Cardiac muscle cell (in vitro differentiated cells and primary cell): ENCODE results near the gene PRR30. TPM values are rescaled to one million over a fixed set of nuclear protein-coding genes. Genes with fewer than 3 reads are reported as not detected.
"Not testable (repeated sequence)": the region's sequence is repeated elsewhere in the genome, so short reads cannot be mapped to it uniquely, and the experiment has no call there.

Experiments
- DNase-seq, 2 donors: peaks; one replicate each; pipeline versions ENCODE4 v3.0.0 to v3.0.0-alpha.2; 2010 to 2017; ENCODE audit warnings: low read depth in 1 of 2, low spot score in 1 of 2
- H3K27ac ChIP-seq: fragments of 200-600 bp; sonication (generic); 2 replicates; pipeline ENCODE4 v1.5.1; 2016
- H3K27me3 ChIP-seq: fragments of 200-600 bp; sonication (generic); 2 replicates; pipeline ENCODE4 v1.6.0; 2016; ENCODE audit warnings: control low read depth
- H3K36me3 ChIP-seq: fragments of 200-600 bp; sonication (generic); 2 replicates; pipeline ENCODE4 v1.5.1; 2016; ENCODE audit warnings: control low read depth
- H3K4me1 ChIP-seq: fragments of 200-600 bp; sonication (generic); 2 replicates; pipeline ENCODE4 v1.8.1; 2017; ENCODE audit warnings: low read depth, mild to moderate bottlenecking, mixed run types
- H3K4me3 ChIP-seq: fragments of 200-600 bp; sonication (generic); 2 replicates; pipeline ENCODE4 v1.5.1; 2016; ENCODE audit warnings: mild to moderate bottlenecking
- H3K9me3 ChIP-seq: fragments of 200-600 bp; sonication (generic); 2 replicates; pipeline ENCODE4 v1.5.1; 2017; ENCODE audit warnings: low read depth, mild to moderate bottlenecking, control low read depth
- polyA plus RNA-seq: library from polyadenylated mRNA; unstranded; fragments of >200 nt; fragmentation: Nextera tagmentation; extraction: Ambion mirVana; gene quantifications from 2 replicates; pipeline ENCODE4 v1.2.1, GENCODE V29; 2016
- total RNA-seq: library from RNA; depleted of rRNA; stranded (reverse); fragments of >200 nt; gene quantifications from 2 replicates; pipeline ENCODE4 v1.2.3, GENCODE V29; 2016
- TF ChIP-seq, protein P1 (sequence below): IDR thresholded peaks from 2 replicates; pipeline ENCODE4 v1.5.1; 2012; ENCODE audit warnings: low read depth, mild to moderate bottlenecking, low read length

The PRR30 gene
- total and polyA plus RNA-seq, 2 experiments from 2014 or later: not detected

DNA sequence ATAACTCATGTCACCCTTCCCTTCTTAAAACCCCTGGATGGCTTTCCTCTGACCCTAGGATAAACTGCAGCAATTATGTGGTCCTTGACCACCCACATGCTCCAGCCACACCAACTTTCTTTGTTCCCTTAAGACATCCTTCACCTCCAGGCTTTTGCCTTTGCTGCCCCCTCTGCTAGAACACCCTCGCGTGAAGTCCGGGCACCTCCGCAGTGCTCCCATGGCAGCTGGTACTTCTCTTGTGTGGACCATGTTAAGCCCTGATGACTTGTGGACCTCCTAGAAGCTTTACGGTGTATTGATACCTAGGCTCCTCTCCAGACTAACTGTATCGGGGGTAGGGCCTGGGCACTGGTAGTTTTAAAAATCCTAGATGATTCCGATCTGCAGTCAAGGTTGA lies 16.4 kb downstream of the PRR30 start:
- Histone ChIP-seq H3K27ac (no peak overlapping the region), H3K27me3 (peaks cover 57% of the 10 kb centered on the region), H3K4me1 (no peaks in the 10 kb centered on the region), H3K9me3 (no peaks in the 10 kb centered on the region), H3K36me3 (no peaks in the 10 kb centered on the region), H3K4me3 (no peak overlapping the region)
- TF ChIP-seq, protein P1, sequence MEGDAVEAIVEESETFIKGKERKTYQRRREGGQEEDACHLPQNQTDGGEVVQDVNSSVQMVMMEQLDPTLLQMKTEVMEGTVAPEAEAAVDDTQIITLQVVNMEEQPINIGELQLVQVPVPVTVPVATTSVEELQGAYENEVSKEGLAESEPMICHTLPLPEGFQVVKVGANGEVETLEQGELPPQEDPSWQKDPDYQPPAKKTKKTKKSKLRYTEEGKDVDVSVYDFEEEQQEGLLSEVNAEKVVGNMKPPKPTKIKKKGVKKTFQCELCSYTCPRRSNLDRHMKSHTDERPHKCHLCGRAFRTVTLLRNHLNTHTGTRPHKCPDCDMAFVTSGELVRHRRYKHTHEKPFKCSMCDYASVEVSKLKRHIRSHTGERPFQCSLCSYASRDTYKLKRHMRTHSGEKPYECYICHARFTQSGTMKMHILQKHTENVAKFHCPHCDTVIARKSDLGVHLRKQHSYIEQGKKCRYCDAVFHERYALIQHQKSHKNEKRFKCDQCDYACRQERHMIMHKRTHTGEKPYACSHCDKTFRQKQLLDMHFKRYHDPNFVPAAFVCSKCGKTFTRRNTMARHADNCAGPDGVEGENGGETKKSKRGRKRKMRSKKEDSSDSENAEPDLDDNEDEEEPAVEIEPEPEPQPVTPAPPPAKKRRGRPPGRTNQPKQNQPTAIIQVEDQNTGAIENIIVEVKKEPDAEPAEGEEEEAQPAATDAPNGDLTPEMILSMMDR: no peak
- no peak for DNase-seq

DNA sequence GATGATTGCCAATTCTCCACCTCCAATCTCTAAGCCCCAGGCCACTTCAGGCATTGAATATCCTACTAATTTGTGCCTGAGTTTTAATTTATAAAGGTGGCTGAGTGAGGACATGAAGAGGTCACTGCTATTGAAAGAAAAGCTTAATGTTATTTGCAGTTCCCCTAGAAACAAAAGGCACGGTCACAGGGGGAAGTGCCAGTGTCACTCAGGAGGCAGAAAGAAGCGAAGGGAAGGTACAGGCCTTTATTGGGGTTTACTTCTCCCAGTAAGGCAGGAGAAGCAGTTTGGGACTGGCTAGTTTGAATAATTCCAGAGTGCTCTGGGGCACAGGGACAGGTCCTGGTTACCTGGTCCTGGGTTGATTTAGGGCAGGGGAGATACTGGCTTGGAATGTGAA lies 17.3 kb downstream of the PRR30 start:
- H3K4me3 ChIP-seq: no peak overlapping the region
- no peaks in the 10 kb centered on the region for H3K9me3 ChIP-seq
- H3K27ac ChIP-seq: no peak overlapping the region
- no peaks in the 10 kb centered on the region for H3K4me1 ChIP-seq
- TF ChIP-seq, protein P1: no peak
- peaks cover 66% of the 10 kb centered on the region for H3K27me3 ChIP-seq
- DNase-seq: no peak
- H3K36me3 ChIP-seq: no peaks in the 10 kb centered on the region

DNA sequence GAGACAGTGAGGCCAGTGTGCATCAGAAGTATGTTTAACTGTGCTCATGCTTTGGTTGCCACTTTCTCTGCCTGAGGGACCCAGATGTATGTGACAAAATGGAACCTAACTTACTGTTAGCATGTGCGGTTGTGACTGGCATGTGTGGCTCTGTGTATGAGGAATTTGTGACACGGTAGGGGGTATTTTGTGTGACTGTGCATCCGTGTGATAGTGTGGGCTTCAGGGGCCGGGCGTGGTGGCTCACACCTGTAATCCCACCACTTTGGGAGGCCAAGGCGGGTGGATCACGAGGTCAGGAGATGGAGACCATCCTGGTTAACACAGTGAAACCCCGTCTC lies 19.9 kb downstream of the PRR30 start:
- H3K4me1 ChIP-seq, H3K9me3 ChIP-seq, H3K27ac ChIP-seq, DNase-seq, H3K36me3 ChIP-seq: not testable (repeated sequence)
- peak overlapping the region; percentile 26 for H3K4me3 ChIP-seq
- peaks cover 82% of the 10 kb centered on the region for H3K27me3 ChIP-seq

DNA sequence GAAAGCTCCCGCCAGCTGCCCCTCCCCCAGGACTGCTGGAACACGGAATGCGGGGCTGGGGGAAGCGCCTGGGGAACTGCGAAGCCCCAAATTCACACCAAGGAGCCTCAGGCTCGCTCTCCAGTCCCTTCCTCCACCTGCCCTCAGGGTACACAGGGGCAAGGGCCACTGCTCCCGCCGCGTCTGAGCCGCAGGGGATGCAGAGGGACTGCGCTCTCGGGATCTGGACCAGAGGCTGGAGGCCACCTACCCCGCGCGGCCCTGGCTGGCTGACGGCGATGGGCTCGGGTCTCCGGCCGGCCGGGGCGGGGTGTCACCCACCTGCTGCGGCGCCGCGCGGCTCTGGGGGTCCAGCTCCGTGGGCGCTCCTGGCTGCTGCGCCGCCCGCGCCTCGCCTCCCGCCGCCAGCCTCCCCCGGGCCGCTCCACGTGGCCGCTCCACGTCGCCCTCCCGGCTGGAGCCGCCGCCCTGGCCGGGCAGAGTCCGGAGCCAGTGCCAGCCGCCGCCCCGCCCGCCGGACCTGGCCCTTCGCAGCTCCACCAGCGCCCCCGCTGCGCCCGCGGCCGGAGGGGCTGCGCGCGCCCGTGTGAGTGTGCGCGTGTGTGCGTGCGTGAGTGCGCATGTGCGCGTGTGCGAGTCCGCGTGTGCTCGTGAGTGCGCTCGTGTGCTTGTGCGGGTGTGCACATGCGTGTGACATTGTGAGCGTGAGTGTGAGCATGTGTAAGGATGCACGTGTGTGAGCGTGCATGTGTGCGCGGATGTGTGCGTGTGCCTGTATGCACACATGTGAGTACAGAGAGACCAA lies 20.5 kb downstream of the PRR30 start, which contains the start of gene CGREF1:
CGREF1 (minus strand) TSS at position 604 of the 805 bp plus-strand sequence. CDS start 14,762 bp downstream, outside the sequence.
- Histone ChIP-seq H3K9me3 (no peaks in the 10 kb centered on the region), H3K4me1 (no peaks in the 10 kb centered on the region), H3K27ac (no peak within 1 kb of the TSS), H3K27me3 (peaks cover 82% of the 10 kb centered on the region), H3K36me3 (no peaks in the 10 kb centered on the region), H3K4me3 (peak within 1 kb of the TSS; percentile 26)
- DNase-seq: peak; percentile 12 to 31
- TF ChIP-seq, protein P1: no peak

DNA sequence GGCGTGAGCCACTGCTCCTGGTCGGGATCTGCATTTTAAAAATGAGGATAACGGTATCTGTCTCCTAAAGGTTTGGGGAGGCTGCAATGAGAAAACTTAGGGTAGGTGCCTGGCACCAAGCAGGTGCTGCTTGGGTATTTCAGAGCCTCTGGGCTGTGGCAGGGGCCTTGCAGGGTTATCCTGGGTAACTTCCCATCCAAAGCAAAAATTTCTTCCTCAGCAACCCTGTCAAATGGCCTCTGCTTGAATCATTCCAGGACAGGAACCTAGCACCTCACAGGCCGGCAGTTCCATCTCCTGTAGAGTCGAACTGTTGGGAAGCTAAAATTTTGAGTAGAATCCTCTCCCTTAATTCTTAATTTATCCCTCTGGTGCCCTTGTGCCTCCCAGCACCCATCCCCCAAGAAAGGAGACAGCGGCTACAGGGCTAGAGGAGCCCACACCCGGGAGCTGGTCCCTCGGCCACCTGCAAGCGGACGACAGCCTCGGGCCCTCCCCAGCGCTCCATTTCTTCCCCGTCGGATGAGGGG lies 21.1 kb downstream of the PRR30 start:
- H3K9me3 ChIP-seq: no peaks in the 10 kb centered on the region
- no peaks in the 10 kb centered on the region for H3K4me1 ChIP-seq
- peak overlapping the region; percentile 26 for H3K4me3 ChIP-seq
- H3K27me3 ChIP-seq: peaks cover 78% of the 10 kb centered on the region
- TF ChIP-seq, protein P1: no peak
- H3K27ac ChIP-seq: no peak overlapping the region
- no peaks in the 10 kb centered on the region for H3K36me3 ChIP-seq
- no peak for DNase-seq

DNA sequence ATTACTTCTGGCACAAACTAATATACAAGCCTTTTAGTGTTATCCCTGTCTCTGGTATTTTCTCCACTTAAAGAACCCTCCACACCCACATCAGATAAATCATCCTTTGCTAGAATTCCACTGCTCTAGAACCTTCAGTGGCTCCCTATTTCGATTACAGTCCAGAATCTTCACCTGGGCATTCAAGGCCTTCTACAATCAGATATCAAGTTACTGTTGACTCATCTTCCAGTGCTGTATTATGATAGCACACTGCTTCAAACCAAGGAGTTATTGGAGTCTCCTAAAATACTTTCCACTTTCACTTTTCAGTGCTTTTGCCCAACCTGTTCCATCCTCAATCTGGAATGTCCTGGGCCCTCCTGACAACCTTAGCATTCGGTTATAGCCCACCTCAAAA lies 23.7 kb downstream of the PRR30 start:
- H3K4me3 ChIP-seq: no peak overlapping the region
- DNase-seq: no peak

DNA sequence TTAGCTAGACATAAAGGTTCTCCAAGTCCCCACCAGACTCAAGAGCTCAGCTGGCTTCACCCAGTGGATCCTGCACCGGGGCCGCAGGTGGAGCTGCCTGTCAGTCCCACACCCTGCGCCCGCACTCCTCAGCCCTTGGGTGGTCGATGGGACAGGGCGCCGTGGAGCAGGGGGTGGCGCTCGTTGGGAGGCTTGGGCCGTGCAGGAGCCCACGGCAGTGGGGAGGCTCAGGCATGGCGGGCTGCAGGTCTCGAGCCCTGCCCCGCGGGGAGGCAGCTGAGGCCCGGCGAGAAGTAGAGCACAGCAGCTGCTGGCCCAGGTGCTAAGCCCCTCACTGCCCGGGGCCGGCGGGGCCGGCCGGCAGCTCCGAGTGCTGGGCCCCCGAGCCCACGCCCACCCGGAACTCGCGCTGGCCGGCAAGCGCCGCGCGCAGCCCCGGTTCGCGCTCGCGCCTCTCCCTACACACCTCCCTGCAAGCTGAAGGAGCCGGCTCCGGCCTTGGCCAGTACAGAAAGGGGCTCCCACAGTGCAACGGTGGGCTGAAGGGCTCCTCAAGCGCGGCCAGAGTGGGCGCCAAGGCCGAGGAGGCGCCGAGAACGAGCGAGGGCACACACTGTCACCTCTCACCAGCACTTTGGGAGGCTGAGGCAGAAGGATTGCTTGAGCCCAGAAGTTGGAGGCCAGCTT lies 27.7 kb downstream of the PRR30 start:
- not testable (repeated sequence) for H3K27ac ChIP-seq, H3K4me3 ChIP-seq, H3K4me1 ChIP-seq, H3K36me3 ChIP-seq, H3K9me3 ChIP-seq, DNase-seq
- H3K27me3 ChIP-seq: peaks cover 13% of the 10 kb centered on the region

More for the DNA sequence above, 23.7 kb downstream of the PRR30 start:
- H3K9me3 ChIP-seq: no peaks in the 10 kb centered on the region
- no peaks in the 10 kb centered on the region for H3K36me3 ChIP-seq
- H3K4me1 ChIP-seq: no peaks in the 10 kb centered on the region
- H3K27me3 ChIP-seq: peaks cover 52% of the 10 kb centered on the region
- H3K27ac ChIP-seq: no peak overlapping the region
- TF ChIP-seq, protein P1: no peak

DNA sequence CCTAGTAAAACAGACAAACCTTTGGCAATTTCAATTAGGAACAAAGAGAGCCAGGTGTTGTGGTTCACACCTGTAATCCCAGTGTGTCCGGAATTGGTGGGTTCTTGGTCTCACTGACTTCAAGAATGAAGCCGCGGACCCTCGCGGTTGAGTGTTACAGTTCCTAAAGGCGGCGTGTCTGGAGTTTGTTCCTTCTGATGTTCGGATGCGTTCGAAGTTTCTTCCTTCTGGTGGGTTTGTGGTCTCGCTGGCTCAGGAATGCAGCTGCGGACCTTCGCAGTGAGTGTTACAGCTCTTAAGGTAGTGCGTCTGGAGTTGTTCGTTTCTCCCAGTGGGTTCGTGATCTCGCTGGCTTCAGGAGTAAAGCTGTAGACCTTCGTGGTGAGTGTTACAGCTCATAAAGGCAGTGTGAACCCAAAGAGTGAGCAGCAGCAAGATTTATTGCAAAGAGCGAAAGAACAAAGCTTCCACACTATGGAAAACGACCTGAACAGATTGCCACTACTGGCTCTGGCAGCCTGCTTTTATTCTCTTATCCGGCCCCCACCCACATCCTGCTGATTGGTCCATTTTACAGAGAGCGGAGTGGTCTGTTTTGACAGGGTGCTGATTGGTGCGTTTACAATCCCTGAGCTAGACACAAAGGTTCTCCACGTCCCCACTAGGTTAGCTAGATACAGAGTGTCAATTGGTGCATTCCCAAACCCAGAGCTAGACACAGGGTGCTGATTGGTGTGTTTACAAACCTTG lies 28.4 kb downstream of the PRR30 start:
- not testable (repeated sequence) for H3K27ac ChIP-seq, H3K9me3 ChIP-seq, H3K27me3 ChIP-seq, H3K36me3 ChIP-seq, H3K4me1 ChIP-seq, DNase-seq, H3K4me3 ChIP-seq
